ENCODE measurements around the gene PDE8A.

PDE8A gene

GRCh38 chr15:85125056-85125661 lies 143.5 kb downstream of the PDE8A start:
- Mint-ChIP-seq H3K4me1 (no peaks in the 10 kb centered on the region), H3K36me3 (peaks cover 28% of the 10 kb centered on the region), H3K27me3 (no peaks in the 10 kb centered on the region), H3K4me3 (no peak overlapping the region), H3K9me3 (no peaks in the 10 kb centered on the region), H3K27ac (no peak overlapping the region)
- CTCF ChIA-PET: interaction anchor here (0.7 kb wide), 1 partner anchor 89 kb away, joined by 3 read pairs; no protein-coding TSS in a partner anchor
- no peak for DNase-seq

GRCh38 chr15:85128621-85129020 lies 147.0 kb downstream of the PDE8A start:
- CTCF ChIA-PET: no interaction called here
- Mint-ChIP-seq H3K36me3 (peaks cover 42% of the 10 kb centered on the region), H3K4me1 (no peaks in the 10 kb centered on the region), H3K27me3 (no peaks in the 10 kb centered on the region), H3K4me3 (no peak overlapping the region), H3K27ac (no peak overlapping the region), H3K9me3 (peaks cover 1% of the 10 kb centered on the region)
- DNase-seq: no peak

GRCh38 chr15:85129881-85130280 lies 148.2 kb downstream of the PDE8A start:
- Mint-ChIP-seq H3K27me3 (no peaks in the 10 kb centered on the region), H3K36me3 (peaks cover 41% of the 10 kb centered on the region)

GRCh38 chr15:85131915-85132314 lies 150.3 kb downstream of the PDE8A start:
- Mint-ChIP-seq H3K4me1 (no peaks in the 10 kb centered on the region), H3K27ac (no peak overlapping the region), H3K4me3 (no peak overlapping the region), H3K36me3 (peaks cover 35% of the 10 kb centered on the region), H3K27me3 (no peaks in the 10 kb centered on the region), H3K9me3 (peaks cover 1% of the 10 kb centered on the region)
- DNase-seq: no peak
- CTCF ChIA-PET: interaction anchor here (0.8 kb wide), 1 partner anchor 17 kb away, joined by 4 read pairs; no protein-coding TSS in a partner anchor

More at GRCh38 chr15:85129881-85130280, 148.2 kb downstream of the PDE8A start:
- Mint-ChIP-seq H3K27ac (no peak overlapping the region), H3K4me1 (no peaks in the 10 kb centered on the region), H3K4me3 (no peak overlapping the region), H3K9me3 (peaks cover 1% of the 10 kb centered on the region)
- CTCF ChIA-PET: interaction anchor here (0.8 kb wide), 1 partner anchor 39 kb away, joined by 3 read pairs; no protein-coding TSS in a partner anchor
- DNase-seq: no peak

GRCh38 chr15:85133709-85134108 lies 152.1 kb downstream of the PDE8A start:
- H3K27ac Mint-ChIP-seq: no peak overlapping the region
- peaks cover 29% of the 10 kb centered on the region for H3K36me3 Mint-ChIP-seq
- H3K4me1 Mint-ChIP-seq: no peaks in the 10 kb centered on the region
- H3K4me3 Mint-ChIP-seq: no peak overlapping the region
- DNase-seq: no peak
- CTCF ChIA-PET: no interaction called here
- peaks cover 1% of the 10 kb centered on the region for H3K9me3 Mint-ChIP-seq
- no peaks in the 10 kb centered on the region for H3K27me3 Mint-ChIP-seq

GRCh38 chr15:85137489-85138168 lies 156.0 kb downstream of the PDE8A start:
- H3K36me3 Mint-ChIP-seq: peaks cover 22% of the 10 kb centered on the region
- DNase-seq: no peak
- no peaks in the 10 kb centered on the region for H3K27me3 Mint-ChIP-seq
- H3K4me1 Mint-ChIP-seq: no peaks in the 10 kb centered on the region
- peaks cover under 1% of the 10 kb centered on the region for H3K9me3 Mint-ChIP-seq
- no peak overlapping the region for H3K27ac Mint-ChIP-seq
- CTCF ChIA-PET: no interaction called here
- H3K4me3 Mint-ChIP-seq: no peak overlapping the region

GRCh38 chr15:85139391-85139790 lies 157.7 kb downstream of the PDE8A start:
- no peak for DNase-seq
- Mint-ChIP-seq H3K27me3 (no peaks in the 10 kb centered on the region), H3K36me3 (peaks cover 11% of the 10 kb centered on the region), H3K4me1 (no peaks in the 10 kb centered on the region), H3K9me3 (no peaks in the 10 kb centered on the region), H3K27ac (no peak overlapping the region), H3K4me3 (no peak overlapping the region)
- CTCF ChIA-PET: no interaction called here

GRCh38 chr15:85141726-85142125 lies 160.1 kb downstream of the PDE8A start:
- peaks cover 11% of the 10 kb centered on the region for H3K36me3 Mint-ChIP-seq
- no peak for DNase-seq
- no peaks in the 10 kb centered on the region for H3K9me3 Mint-ChIP-seq
- no peaks in the 10 kb centered on the region for H3K27me3 Mint-ChIP-seq
- H3K27ac Mint-ChIP-seq: no peak overlapping the region
- H3K4me3 Mint-ChIP-seq: no peak overlapping the region
- H3K4me1 Mint-ChIP-seq: no peaks in the 10 kb centered on the region
- CTCF ChIA-PET: interaction anchor here (1.0 kb wide), 1 partner anchor 27 kb away, joined by 3 read pairs; no protein-coding TSS in a partner anchor

GRCh38 chr15:85142312-85142711 lies 160.7 kb downstream of the PDE8A start:
- no peak for DNase-seq
- no peaks in the 10 kb centered on the region for H3K4me1 Mint-ChIP-seq
- H3K27ac Mint-ChIP-seq: no peak overlapping the region
- H3K27me3 Mint-ChIP-seq: no peaks in the 10 kb centered on the region
- no peak overlapping the region for H3K4me3 Mint-ChIP-seq
- H3K9me3 Mint-ChIP-seq: no peaks in the 10 kb centered on the region
- peaks cover 11% of the 10 kb centered on the region for H3K36me3 Mint-ChIP-seq
- CTCF ChIA-PET: interaction anchor here (1.0 kb wide), 1 partner anchor 27 kb away, joined by 3 read pairs; no protein-coding TSS in a partner anchor

GRCh38 chr15:85149465-85150129 lies 167.9 kb downstream of the PDE8A start:
- no peak overlapping the region for H3K4me3 Mint-ChIP-seq
- DNase-seq: no peak
- H3K27ac Mint-ChIP-seq: no peak overlapping the region
- CTCF ChIA-PET: interaction anchor here (1.9 kb wide), 1 partner anchor 19 kb away, joined by 7 read pairs; no protein-coding TSS in a partner anchor
- no peaks in the 10 kb centered on the region for H3K27me3 Mint-ChIP-seq
- peaks cover 24% of the 10 kb centered on the region for H3K4me1 Mint-ChIP-seq
- no peaks in the 10 kb centered on the region for H3K36me3 Mint-ChIP-seq
- H3K9me3 Mint-ChIP-seq: peaks cover 5% of the 10 kb centered on the region

GRCh38 chr15:85150130-85150480 lies 168.4 kb downstream of the PDE8A start:
- DNase-seq: no peak
- Mint-ChIP-seq H3K4me3 (no peak overlapping the region), H3K27me3 (no peaks in the 10 kb centered on the region), H3K9me3 (peaks cover 5% of the 10 kb centered on the region), H3K36me3 (no peaks in the 10 kb centered on the region), H3K27ac (no peak overlapping the region), H3K4me1 (peaks cover 24% of the 10 kb centered on the region)
- CTCF ChIA-PET: interaction anchor here (1.9 kb wide), 1 partner anchor 18 kb away, joined by 7 read pairs; no protein-coding TSS in a partner anchor

GRCh38 chr15:85151145-85151544 lies 169.5 kb downstream of the PDE8A start:
- Mint-ChIP-seq H3K27ac (no peak overlapping the region), H3K27me3 (no peaks in the 10 kb centered on the region), H3K36me3 (no peaks in the 10 kb centered on the region), H3K4me3 (no peak overlapping the region), H3K9me3 (peaks cover 5% of the 10 kb centered on the region), H3K4me1 (peaks cover 24% of the 10 kb centered on the region)
- CTCF ChIA-PET: interaction anchor here (1.6 kb wide), 1 partner anchor 18 kb away, joined by 4 read pairs; no protein-coding TSS in a partner anchor
- DNase-seq: no peak

- DNase-seq: no peak
- Mint-ChIP-seq H3K27me3 (no peaks in the 10 kb centered on the region), H3K36me3 (no peaks in the 10 kb centered on the region), H3K4me3 (no peak overlapping the region), H3K9me3 (peaks cover 5% of the 10 kb centered on the region), H3K4me1 (peaks cover 24% of the 10 kb centered on the region), H3K27ac (no peak overlapping the region)
- CTCF ChIA-PET: interaction anchor here (1.6 kb wide), 1 partner anchor 17 kb away, joined by 4 read pairs; no protein-coding TSS in a partner anchor
Measured at GRCh38 chr15:85151861-85152260, 170.2 kb downstream of the PDE8A start.

GRCh38 chr15:85154061-85154460 lies 172.4 kb downstream of the PDE8A start:
- Mint-ChIP-seq H3K36me3 (no peaks in the 10 kb centered on the region), H3K27me3 (no peaks in the 10 kb centered on the region), H3K27ac (no peak overlapping the region), H3K9me3 (peaks cover 5% of the 10 kb centered on the region), H3K4me1 (peaks cover 21% of the 10 kb centered on the region), H3K4me3 (no peak overlapping the region)
- CTCF ChIA-PET: no interaction called here
- no peak for DNase-seq

All from activated naive CD4-positive, alpha-beta T cell treated with anti-CD3 and anti-CD28 coated beads, Interleukin-2, amount 10 ng/mL, durations not matched to agents 7 days and 5 days (primary cell).